ENCODE measurements around the gene AP1S1. TPM values are rescaled to one million over a fixed set of nuclear protein-coding genes. Genes with fewer than 3 reads are reported as not detected.
A peak's percentile ranks its signal among the peaks of the same experiment; 100 is the strongest.

The AP1S1 gene
- total and polyA plus RNA-seq, 9 of the 15 experiments (the other 6 are each of a cell fraction or from before 2014, with no cell fraction given) = 4.4 to 149 (median 89.4) TPM

DNA sequence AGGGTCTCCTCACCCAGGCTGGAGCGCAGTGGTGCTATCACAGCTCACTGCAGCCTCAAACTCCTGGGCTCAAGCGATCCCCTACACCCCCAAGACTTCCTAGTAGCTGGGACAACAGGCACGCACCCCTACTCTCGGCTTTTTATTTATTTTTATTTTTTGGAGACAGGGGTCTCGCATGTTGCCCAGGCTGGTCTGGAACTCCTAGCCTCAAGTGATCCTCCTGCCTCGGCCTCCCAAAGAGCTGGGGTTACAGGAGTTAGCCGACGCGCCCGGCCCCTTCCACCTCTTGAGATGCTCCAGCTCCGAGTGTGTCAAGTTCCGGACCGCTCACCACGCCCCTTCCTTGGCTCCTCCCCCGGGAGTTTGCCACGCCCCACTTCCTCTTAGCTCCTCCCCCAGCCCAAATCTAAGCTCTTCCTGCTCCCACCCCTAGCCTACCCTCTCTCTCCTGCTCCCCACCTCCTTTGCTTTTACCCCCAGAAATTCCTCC lies 19.5 kb downstream of the AP1S1 start (continued):
- TF ChIP-seq RBFOX2 (IDR thresholded peaks at IDR 0.05; ENCODE audit: low read depth, low read length) (peak; percentile 42; the same call in 1 of the 2 replicates), ZNF124 (CRISPR knock-in tag; IDR thresholded peaks at IDR 0.05) (no peak), ZNF639 (CRISPR knock-in tag; conservative IDR thresholded peaks at IDR 0.05 in 1 of 2, IDR thresholded peaks at IDR 0.05 in 1 of 2) (no peak), ZFX (CRISPR knock-in tag; IDR thresholded peaks at IDR 0.05) (no peak), CCAR2 (IDR thresholded peaks at IDR 0.05; ENCODE audit: low read depth, low read length) (no peak), NFIC (IDR thresholded peaks at IDR 0.05) (no peak)
- TF ChIP-seq, protein P1, sequence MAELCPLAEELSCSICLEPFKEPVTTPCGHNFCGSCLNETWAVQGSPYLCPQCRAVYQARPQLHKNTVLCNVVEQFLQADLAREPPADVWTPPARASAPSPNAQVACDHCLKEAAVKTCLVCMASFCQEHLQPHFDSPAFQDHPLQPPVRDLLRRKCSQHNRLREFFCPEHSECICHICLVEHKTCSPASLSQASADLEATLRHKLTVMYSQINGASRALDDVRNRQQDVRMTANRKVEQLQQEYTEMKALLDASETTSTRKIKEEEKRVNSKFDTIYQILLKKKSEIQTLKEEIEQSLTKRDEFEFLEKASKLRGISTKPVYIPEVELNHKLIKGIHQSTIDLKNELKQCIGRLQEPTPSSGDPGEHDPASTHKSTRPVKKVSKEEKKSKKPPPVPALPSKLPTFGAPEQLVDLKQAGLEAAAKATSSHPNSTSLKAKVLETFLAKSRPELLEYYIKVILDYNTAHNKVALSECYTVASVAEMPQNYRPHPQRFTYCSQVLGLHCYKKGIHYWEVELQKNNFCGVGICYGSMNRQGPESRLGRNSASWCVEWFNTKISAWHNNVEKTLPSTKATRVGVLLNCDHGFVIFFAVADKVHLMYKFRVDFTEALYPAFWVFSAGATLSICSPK (IDR thresholded peaks at IDR 0.05; ENCODE audit: borderline replicate concordance) = no peak
